PC-9 (cell line): ENCODE measurements around the gene PPM1J. TPM values are rescaled to one million over a fixed set of nuclear protein-coding genes. Genes with fewer than 3 reads are reported as not detected.

ENCODE experiments used
- BruUV-seq: library from RNA; stranded (reverse); fragments of 400-500 nt; replicated peaks from 2 replicates; lab custom pipeline; 2021; lab: Mats Ljungman, UMichigan
- CTCF ChIA-PET: fragments of 300-600 bp; sonication (Branson Sonifier 250); formaldehyde crosslinking; loops from one replicate; lab custom pipeline; 2022; ENCODE audit warnings: antibody characterized with exemption; lab: Charles Lee
- POLR2A ChIA-PET: fragments of 300-600 bp; sonication (Branson Sonifier 250); formaldehyde crosslinking; loops from one replicate; lab custom pipeline; 2022; ENCODE audit warnings: antibody characterized with exemption; ENCODE audit not compliant: unreplicated experiment; lab: Charles Lee
- DNase-seq, 2 experiments: peaks; one replicate each; pipeline versions ENCODE4 v3.0.0 to v3.0.0-alpha.2; 2015 to 2022; ENCODE audit warnings: mixed read lengths in 1 of 2
- H2AFZ ChIP-seq: fragments of 200-600 bp; sonication (generic); 2 replicates; pipeline ENCODE4 v1.8.1; 2017; ENCODE audit warnings: antibody characterized with exemption
- H3F3A ChIP-seq: fragments of 200-600 bp; sonication (generic); 2 replicates; pipeline ENCODE4 v1.8.1; 2017; ENCODE audit warnings: antibody characterized with exemption, mild to moderate bottlenecking, low read depth; ENCODE audit not compliant: insufficient read depth
- H3K27ac ChIP-seq: fragments of 200-600 bp; sonication (generic); 2 replicates; pipeline ENCODE4 v1.6.1; 2016; ENCODE audit warnings: mixed run types
- H3K27me3 ChIP-seq: fragments of 200-600 bp; sonication (generic); 2 replicates; pipeline ENCODE4 v1.6.1; 2016; ENCODE audit warnings: low read depth, mixed run types; ENCODE audit not compliant: insufficient read depth
- H3K36me3 ChIP-seq: fragments of 200-600 bp; sonication (generic); 2 replicates; pipeline ENCODE4 v1.6.1; 2016; ENCODE audit warnings: low read depth, mixed run types
- H3K4me1 ChIP-seq: fragments of 200-600 bp; sonication (generic); replicated peaks from 2 replicates; pipeline ENCODE4 v1.6.1; 2016; ENCODE audit warnings: mixed run types; ENCODE audit not compliant: insufficient read depth
- H3K4me2 ChIP-seq: fragments of 200-600 bp; sonication (generic); 2 replicates; pipeline ENCODE4 v1.6.1; 2017; ENCODE audit warnings: mixed run types
- H3K4me3 ChIP-seq: fragments of 200-600 bp; sonication (generic); 2 replicates; pipeline ENCODE4 v1.6.1; 2016; ENCODE audit warnings: mixed run types
- H3K79me2 ChIP-seq: fragments of 200-600 bp; sonication (generic); 2 replicates; pipeline ENCODE4 v1.6.1; 2017; ENCODE audit warnings: low read depth, mixed run types
- H3K9me2 ChIP-seq: fragments of 200-600 bp; sonication (generic); 2 replicates; pipeline ENCODE4 v1.8.1; 2017; ENCODE audit warnings: mild to moderate bottlenecking; ENCODE audit not compliant: insufficient read depth
- H3K9me3 ChIP-seq: fragments of 200-600 bp; sonication (generic); 2 replicates; pipeline ENCODE4 v1.8.1; 2016; ENCODE audit warnings: low read depth; ENCODE audit not compliant: insufficient read depth
- H4K20me1 ChIP-seq: fragments of 200-600 bp; sonication (generic); 2 replicates; pipeline ENCODE4 v1.8.1; 2017; ENCODE audit not compliant: insufficient read depth
- CTCF ChIP-seq: fragments of 200-600 bp; sonication (generic); conservative IDR thresholded peaks from 2 replicates; pipeline ENCODE4 v1.6.1; 2017; ENCODE audit warnings: mixed run types, antibody characterized with exemption, mild to moderate bottlenecking, moderate library complexity
- EZH2 ChIP-seq: fragments of 200-600 bp; sonication (generic); IDR thresholded peaks from 2 replicates; pipeline ENCODE4 v1.8.0; 2017; ENCODE audit warnings: antibody characterized with exemption, low read depth
- intact Hi-C: fragments of 100-400 bp; cut with micrococcal nuclease; formaldehyde crosslinking; loops from one replicate; pipeline ENCODE4 v1.10.0; 2022; ENCODE audit not compliant: unreplicated experiment
- total RNA-seq: library from RNA; stranded (reverse); gene quantifications from 2 replicates; pipeline ENCODE4 v1.2.3, GENCODE V29; 2021

PPM1J gene
- total RNA-seq, 1 experiment from 2014 or later = 6.0 TPM

GRCh38 chr1:112713466-112714312 lies 1.4 kb downstream of the PPM1J start:
- no peak for TF ChIP-seq EZH2
- no peak for TF ChIP-seq CTCF
- H3K27me3 ChIP-seq = no peaks in the 10 kb centered on the region
- H3K79me2 ChIP-seq = no peaks in the 10 kb centered on the region
- peaks cover 11% of the 10 kb centered on the region for H3F3A ChIP-seq
- DNase-seq = peak in 1 of 2 experiments; percentile 50
- POLR2A ChIA-PET = no interaction called here
- BruUV-seq = TSS peak; percentile 31
- H3K9me2 ChIP-seq = no peaks in the 10 kb centered on the region
- peak overlapping the region; percentile 97 for H3K4me2 ChIP-seq
- H3K27ac ChIP-seq = no peak overlapping the region
- no peaks in the 10 kb centered on the region for H3K36me3 ChIP-seq
- CTCF ChIA-PET = no interaction called here
- intact Hi-C loops = loop anchor here (2.0 kb wide), 1 partner anchor 323 kb away; no protein-coding TSS in a partner anchor
- H4K20me1 ChIP-seq = no peaks in the 10 kb centered on the region
- H3K9me3 ChIP-seq = no peaks in the 10 kb centered on the region
- H3K4me1 ChIP-seq = peaks cover 18% of the 10 kb centered on the region
- H3K4me3 ChIP-seq = peak overlapping the region; percentile 85
- peak overlapping the region; percentile 95 for H2AFZ ChIP-seq

DNA sequence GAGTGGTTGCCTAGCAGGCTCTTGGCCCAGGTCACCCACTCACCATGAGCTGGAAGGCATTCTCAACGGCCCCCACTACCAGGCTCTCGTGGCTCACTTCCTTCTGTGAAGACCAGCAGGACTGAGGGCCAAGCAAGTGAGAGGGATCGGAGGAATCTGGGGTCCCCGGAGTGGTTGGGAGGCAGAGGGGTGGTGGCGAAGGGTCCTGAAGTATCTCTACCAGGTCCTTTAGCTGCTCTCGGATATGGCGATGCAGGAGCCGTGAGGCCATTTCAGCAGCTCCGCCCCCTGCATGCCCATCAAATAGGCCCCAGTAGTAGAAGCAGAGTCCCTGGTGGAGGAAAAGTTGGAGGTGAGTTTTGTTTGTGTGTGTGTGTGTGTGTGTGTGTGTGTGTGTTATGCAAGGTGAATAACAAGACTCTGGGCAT lies 2.4 kb downstream of the PPM1J start:
- no peak for DNase-seq
- Histone ChIP-seq H3K4me2 (no peak overlapping the region), H3K27me3 (no peaks in the 10 kb centered on the region), H3K9me2 (no peaks in the 10 kb centered on the region), H3K4me3 (no peak overlapping the region), H3K36me3 (no peaks in the 10 kb centered on the region), H3K4me1 (peaks cover 24% of the 10 kb centered on the region), H3F3A (peaks cover 11% of the 10 kb centered on the region), H4K20me1 (no peaks in the 10 kb centered on the region), H3K79me2 (no peaks in the 10 kb centered on the region), H3K9me3 (no peaks in the 10 kb centered on the region), H3K27ac (no peak overlapping the region), H2AFZ (no peak overlapping the region)
- TF ChIP-seq CTCF = no peak
- POLR2A ChIA-PET = no interaction called here
- CTCF ChIA-PET = no interaction called here
- intact Hi-C loops = no loop called here
- BruUV-seq = no TSS peak

DNA sequence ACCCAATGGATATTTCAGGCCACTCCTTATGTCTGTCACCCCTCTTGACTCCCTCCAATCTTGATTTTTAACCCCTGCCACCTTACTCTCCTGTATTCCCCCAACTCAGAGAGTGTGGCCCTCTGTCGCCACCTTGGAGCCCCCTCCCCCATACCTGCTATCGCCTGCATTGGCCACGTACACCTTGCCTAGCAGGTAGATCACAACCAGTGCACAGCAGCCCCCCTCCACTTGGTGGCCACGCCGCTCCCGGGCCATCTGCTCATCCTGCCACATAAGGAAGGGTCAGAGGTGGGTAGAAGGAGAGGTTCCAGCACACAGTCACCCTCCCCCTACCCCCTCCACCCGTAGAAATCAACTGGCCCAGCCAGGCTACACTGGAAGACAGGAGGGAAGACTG lies 2.9 kb downstream of the PPM1J start:
- Histone ChIP-seq H4K20me1 (no peaks in the 10 kb centered on the region), H2AFZ (no peak overlapping the region), H3K36me3 (no peaks in the 10 kb centered on the region), H3K4me3 (no peak overlapping the region), H3K27ac (no peak overlapping the region), H3K9me3 (no peaks in the 10 kb centered on the region), H3K9me2 (no peaks in the 10 kb centered on the region), H3F3A (peaks cover 11% of the 10 kb centered on the region), H3K79me2 (no peaks in the 10 kb centered on the region), H3K27me3 (no peaks in the 10 kb centered on the region), H3K4me2 (no peak overlapping the region), H3K4me1 (peaks cover 26% of the 10 kb centered on the region)
- ChIA-PET POLR2A (no interaction called here), CTCF (no interaction called here)
- BruUV-seq = no TSS peak
- DNase-seq = no peak
- no peak for TF ChIP-seq EZH2
- TF ChIP-seq CTCF = no peak
- intact Hi-C loops = no loop called here
